HG02588 (cell line): ENCODE data around the gene LEPROT.
"Not testable (repeated sequence)": the region's sequence is repeated elsewhere in the genome, so short reads cannot be mapped to it uniquely, and the experiment has no call there.

ENCODE experiments used
- ATAC-seq: cut with Tn5 transposase; IDR thresholded peaks from one replicate; pipeline ENCODE4 v1.9.1; 2021; ENCODE audit warnings: mild to moderate bottlenecking, moderate library complexity; ENCODE audit not compliant: unreplicated experiment

The LEPROT gene

GRCh38 chr1:65420590-65421350, at the start of gene LEPROT, which contains the start of gene LEPR:
Gene LEPROT (plus strand): TSS chr1:65420668. CDS start chr1:65420725, 57 bp downstream.
Gene LEPR (plus strand): TSS chr1:65420668. CDS start chr1:65565566, 144,898 bp downstream.
- ATAC-seq = peak; percentile 60

GRCh38 chr1:65371544-65371943, 48.9 kb upstream of the LEPROT start:
- ATAC-seq = no peak

GRCh38 chr1:65372557-65372956, 47.9 kb upstream of the LEPROT start:
- ATAC-seq = no peak

GRCh38 chr1:65377496-65378246, 42.8 kb upstream of the LEPROT start:
- ATAC-seq = no peak

GRCh38 chr1:65378247-65378946, 42.1 kb upstream of the LEPROT start:
- ATAC-seq = no peak

- not testable (repeated sequence) for ATAC-seq
Observed at GRCh38 chr1:65384426-65384825, 36.0 kb upstream of the LEPROT start.

- ATAC-seq = no peak
Observed at GRCh38 chr1:65386439-65386838, 34.0 kb upstream of the LEPROT start.

- ATAC-seq = no peak
Observed at GRCh38 chr1:65387821-65388220, 32.6 kb upstream of the LEPROT start.

- no peak for ATAC-seq
Observed at GRCh38 chr1:65388908-65389695, 31.4 kb upstream of the LEPROT start.

GRCh38 chr1:65392497-65392896, 28.0 kb upstream of the LEPROT start:
- no peak for ATAC-seq

- ATAC-seq = peak; percentile 96
Observed at GRCh38 chr1:65393347-65393746, 27.1 kb upstream of the LEPROT start.

- ATAC-seq = no peak
Observed at GRCh38 chr1:65393928-65394327, 26.5 kb upstream of the LEPROT start.

- no peak for ATAC-seq
Observed at GRCh38 chr1:65395887-65396612, 24.4 kb upstream of the LEPROT start.

GRCh38 chr1:65398083-65398482, 22.4 kb upstream of the LEPROT start:
- ATAC-seq = no peak

- no peak for ATAC-seq
Observed at GRCh38 chr1:65399003-65399402, 21.5 kb upstream of the LEPROT start.

GRCh38 chr1:65401612-65402011, 18.9 kb upstream of the LEPROT start:
- no peak for ATAC-seq

GRCh38 chr1:65404941-65405340, 15.5 kb upstream of the LEPROT start:
- no peak for ATAC-seq

- no peak for ATAC-seq
Observed at GRCh38 chr1:65407877-65408276, 12.6 kb upstream of the LEPROT start.

GRCh38 chr1:65409314-65409713, 11.2 kb upstream of the LEPROT start:
- ATAC-seq = no peak

GRCh38 chr1:65409816-65410326, 10.6 kb upstream of the LEPROT start:
- no peak for ATAC-seq
